ENCODE data around the gene VSTM4. TPM values are rescaled to one million over a fixed set of nuclear protein-coding genes. Genes with fewer than 3 reads are reported as not detected.

VSTM4 gene
- total and polyA plus RNA-seq, 4 donors: 1.0 to 3.1 (median 2.0) TPM

GRCh38 chr10:49158915-49159314 lies 43.6 kb upstream of the VSTM4 start:
- H3K9me3 ChIP-seq (ENCODE audit: control insufficient read depth in 4 of 4, low read length in 3 of 4): no peaks in the 10 kb centered on the region
- TF ChIP-seq, protein P1, sequence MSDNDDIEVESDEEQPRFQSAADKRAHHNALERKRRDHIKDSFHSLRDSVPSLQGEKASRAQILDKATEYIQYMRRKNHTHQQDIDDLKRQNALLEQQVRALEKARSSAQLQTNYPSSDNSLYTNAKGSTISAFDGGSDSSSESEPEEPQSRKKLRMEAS (IDR thresholded peaks at IDR 0.05): no peak
- no peak for TF ChIP-seq YY1 (IDR thresholded peaks at IDR 0.05)
- TF ChIP-seq FOXA2 (IDR thresholded peaks at IDR 0.05): no peak
- TF ChIP-seq EGR1 (IDR thresholded peaks at IDR 0.05; ENCODE audit: low read depth in 2 of 2): no peak
- TF ChIP-seq JUND (IDR thresholded peaks at IDR 0.05): no peak
- no peak for TF ChIP-seq SP1 (IDR thresholded peaks at IDR 0.05)
- TF ChIP-seq RAD21 (IDR thresholded peaks at IDR 0.05): no peak
- TF ChIP-seq GABPA (IDR thresholded peaks at IDR 0.05 in 1 of 2, conservative IDR thresholded peaks at IDR 0.05 in 1 of 2): no peak
- no peak for TF ChIP-seq FOXA1 (IDR thresholded peaks at IDR 0.05)
- TF ChIP-seq RXRA (IDR thresholded peaks at IDR 0.05): no peak
- H3K9ac ChIP-seq (ENCODE audit: low read depth in 1 of 2, low read length in 2 of 2): no peak overlapping the region
- H3K4me1 ChIP-seq (ENCODE audit: control insufficient read depth in 4 of 4, insufficient read depth in 4 of 4, low read length in 3 of 4): no peaks in the 10 kb centered on the region
- no peak overlapping the region for H3K27ac ChIP-seq (ENCODE audit: low read depth in 1 of 2, low read length in 2 of 2)
- 24% methylated on average over 3 of the region's 3 CpGs for WGBS
- DNase-seq (ENCODE audit: low spot score): no peak
- H3K4me3 ChIP-seq (ENCODE audit: low read depth in 1 of 3, low read length in 3 of 3): no peak overlapping the region
- no peaks in the 10 kb centered on the region for H3K27me3 ChIP-seq (ENCODE audit: control insufficient read depth in 4 of 4, insufficient read depth in 4 of 4, low read length in 3 of 4)
- no peaks in the 10 kb centered on the region for H3K36me3 ChIP-seq (ENCODE audit: control insufficient read depth in 4 of 4, insufficient read depth in 3 of 4, low read depth in 1 of 4, low read length in 3 of 4)

- no peaks in the 10 kb centered on the region for H3K9me3 ChIP-seq (ENCODE audit: control insufficient read depth in 4 of 4, low read length in 3 of 4)
- no peak for DNase-seq (ENCODE audit: low spot score)
- no peaks in the 10 kb centered on the region for H3K4me1 ChIP-seq (ENCODE audit: control insufficient read depth in 4 of 4, insufficient read depth in 4 of 4, low read length in 3 of 4)
- TF ChIP-seq, protein P2, sequence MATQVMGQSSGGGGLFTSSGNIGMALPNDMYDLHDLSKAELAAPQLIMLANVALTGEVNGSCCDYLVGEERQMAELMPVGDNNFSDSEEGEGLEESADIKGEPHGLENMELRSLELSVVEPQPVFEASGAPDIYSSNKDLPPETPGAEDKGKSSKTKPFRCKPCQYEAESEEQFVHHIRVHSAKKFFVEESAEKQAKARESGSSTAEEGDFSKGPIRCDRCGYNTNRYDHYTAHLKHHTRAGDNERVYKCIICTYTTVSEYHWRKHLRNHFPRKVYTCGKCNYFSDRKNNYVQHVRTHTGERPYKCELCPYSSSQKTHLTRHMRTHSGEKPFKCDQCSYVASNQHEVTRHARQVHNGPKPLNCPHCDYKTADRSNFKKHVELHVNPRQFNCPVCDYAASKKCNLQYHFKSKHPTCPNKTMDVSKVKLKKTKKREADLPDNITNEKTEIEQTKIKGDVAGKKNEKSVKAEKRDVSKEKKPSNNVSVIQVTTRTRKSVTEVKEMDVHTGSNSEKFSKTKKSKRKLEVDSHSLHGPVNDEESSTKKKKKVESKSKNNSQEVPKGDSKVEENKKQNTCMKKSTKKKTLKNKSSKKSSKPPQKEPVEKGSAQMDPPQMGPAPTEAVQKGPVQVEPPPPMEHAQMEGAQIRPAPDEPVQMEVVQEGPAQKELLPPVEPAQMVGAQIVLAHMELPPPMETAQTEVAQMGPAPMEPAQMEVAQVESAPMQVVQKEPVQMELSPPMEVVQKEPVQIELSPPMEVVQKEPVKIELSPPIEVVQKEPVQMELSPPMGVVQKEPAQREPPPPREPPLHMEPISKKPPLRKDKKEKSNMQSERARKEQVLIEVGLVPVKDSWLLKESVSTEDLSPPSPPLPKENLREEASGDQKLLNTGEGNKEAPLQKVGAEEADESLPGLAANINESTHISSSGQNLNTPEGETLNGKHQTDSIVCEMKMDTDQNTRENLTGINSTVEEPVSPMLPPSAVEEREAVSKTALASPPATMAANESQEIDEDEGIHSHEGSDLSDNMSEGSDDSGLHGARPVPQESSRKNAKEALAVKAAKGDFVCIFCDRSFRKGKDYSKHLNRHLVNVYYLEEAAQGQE (IDR thresholded peaks at IDR 0.05): no peak
- TF ChIP-seq, protein P1 (IDR thresholded peaks at IDR 0.05): no peak
- TF ChIP-seq CTCF (IDR thresholded peaks at IDR 0.05; ENCODE audit: low read depth, low read length, missing input control): no peak
- TF ChIP-seq, protein P3, sequence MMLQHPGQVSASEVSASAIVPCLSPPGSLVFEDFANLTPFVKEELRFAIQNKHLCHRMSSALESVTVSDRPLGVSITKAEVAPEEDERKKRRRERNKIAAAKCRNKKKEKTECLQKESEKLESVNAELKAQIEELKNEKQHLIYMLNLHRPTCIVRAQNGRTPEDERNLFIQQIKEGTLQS (IDR thresholded peaks at IDR 0.05): no peak
- no peak for TF ChIP-seq JUND (IDR thresholded peaks at IDR 0.05)
- no peak for TF ChIP-seq FOXA2 (IDR thresholded peaks at IDR 0.05)
- TF ChIP-seq, protein P4, sequence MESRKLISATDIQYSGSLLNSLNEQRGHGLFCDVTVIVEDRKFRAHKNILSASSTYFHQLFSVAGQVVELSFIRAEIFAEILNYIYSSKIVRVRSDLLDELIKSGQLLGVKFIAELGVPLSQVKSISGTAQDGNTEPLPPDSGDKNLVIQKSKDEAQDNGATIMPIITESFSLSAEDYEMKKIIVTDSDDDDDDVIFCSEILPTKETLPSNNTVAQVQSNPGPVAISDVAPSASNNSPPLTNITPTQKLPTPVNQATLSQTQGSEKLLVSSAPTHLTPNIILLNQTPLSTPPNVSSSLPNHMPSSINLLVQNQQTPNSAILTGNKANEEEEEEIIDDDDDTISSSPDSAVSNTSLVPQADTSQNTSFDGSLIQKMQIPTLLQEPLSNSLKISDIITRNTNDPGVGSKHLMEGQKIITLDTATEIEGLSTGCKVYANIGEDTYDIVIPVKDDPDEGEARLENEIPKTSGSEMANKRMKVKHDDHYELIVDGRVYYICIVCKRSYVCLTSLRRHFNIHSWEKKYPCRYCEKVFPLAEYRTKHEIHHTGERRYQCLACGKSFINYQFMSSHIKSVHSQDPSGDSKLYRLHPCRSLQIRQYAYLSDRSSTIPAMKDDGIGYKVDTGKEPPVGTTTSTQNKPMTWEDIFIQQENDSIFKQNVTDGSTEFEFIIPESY (IDR thresholded peaks at IDR 0.05): no peak
- no peak for TF ChIP-seq RXRA (IDR thresholded peaks at IDR 0.05)
- no peak for TF ChIP-seq NR2F2 (IDR thresholded peaks at IDR 0.05)
- TF ChIP-seq HNF4A (conservative IDR thresholded peaks at IDR 0.05): no peak
- TF ChIP-seq RAD21 (IDR thresholded peaks at IDR 0.05): no peak
- TF ChIP-seq GABPA (IDR thresholded peaks at IDR 0.05 in 1 of 2, conservative IDR thresholded peaks at IDR 0.05 in 1 of 2): no peak
- TF ChIP-seq SP1 (IDR thresholded peaks at IDR 0.05): no peak
- no peak for TF ChIP-seq FOXA1 (IDR thresholded peaks at IDR 0.05)
- no peak for TF ChIP-seq EGR1 (IDR thresholded peaks at IDR 0.05; ENCODE audit: low read depth in 2 of 2)
- TF ChIP-seq TAF1 (conservative IDR thresholded peaks at IDR 0.05): no peak
- no peak for TF ChIP-seq YY1 (IDR thresholded peaks at IDR 0.05)
- 67% methylated on average over 7 of the region's 7 CpGs for WGBS
- no peaks in the 10 kb centered on the region for H3K36me3 ChIP-seq (ENCODE audit: control insufficient read depth in 4 of 4, insufficient read depth in 3 of 4, low read depth in 1 of 4, low read length in 3 of 4)
- no peak overlapping the region for H3K4me3 ChIP-seq (ENCODE audit: low read depth in 1 of 3, low read length in 3 of 3)
- H3K27me3 ChIP-seq (ENCODE audit: control insufficient read depth in 4 of 4, insufficient read depth in 4 of 4, low read length in 3 of 4): no peaks in the 10 kb centered on the region
- H3K27ac ChIP-seq (ENCODE audit: low read depth in 1 of 2, low read length in 2 of 2): no peak overlapping the region
- H3K9ac ChIP-seq (ENCODE audit: low read depth in 1 of 2, low read length in 2 of 2): no peak overlapping the region
Observed at GRCh38 chr10:49158404-49158803, 43.1 kb upstream of the VSTM4 start.

Data from liver (tissue), 9 donors.